Fibroblast of mammary gland (primary cell): Measurements from ENCODE around the gene TMEM44.
A peak's percentile ranks its signal among the peaks of the same experiment; 100 is the strongest.

Source experiments
- DNase-seq: peaks from one replicate; pipeline ENCODE4 v3.0.0-alpha.2; 2010; ENCODE audit warnings: low read depth
- H3K4me3 ChIP-seq: 2 replicates; pipeline ENCODE4 v1.5.1; 2011; ENCODE audit warnings: low read depth, mild to moderate bottlenecking, low read length, moderate library complexity; ENCODE audit not compliant: control insufficient read depth
- TF ChIP-seq, protein P1 (sequence below): conservative IDR thresholded peaks from 2 replicates; pipeline ENCODE4 v1.5.1; 2011; ENCODE audit warnings: low read depth, low read length, inconsistent platforms; ENCODE audit not compliant: control insufficient read depth, insufficient read depth

The TMEM44 gene

GRCh38 chr3:194584866-194585265, 48.4 kb downstream of the TMEM44 start:
- DNase-seq = peak; percentile 86
- H3K4me3 ChIP-seq = peak overlapping the region; percentile 96
- TF ChIP-seq, protein P1, sequence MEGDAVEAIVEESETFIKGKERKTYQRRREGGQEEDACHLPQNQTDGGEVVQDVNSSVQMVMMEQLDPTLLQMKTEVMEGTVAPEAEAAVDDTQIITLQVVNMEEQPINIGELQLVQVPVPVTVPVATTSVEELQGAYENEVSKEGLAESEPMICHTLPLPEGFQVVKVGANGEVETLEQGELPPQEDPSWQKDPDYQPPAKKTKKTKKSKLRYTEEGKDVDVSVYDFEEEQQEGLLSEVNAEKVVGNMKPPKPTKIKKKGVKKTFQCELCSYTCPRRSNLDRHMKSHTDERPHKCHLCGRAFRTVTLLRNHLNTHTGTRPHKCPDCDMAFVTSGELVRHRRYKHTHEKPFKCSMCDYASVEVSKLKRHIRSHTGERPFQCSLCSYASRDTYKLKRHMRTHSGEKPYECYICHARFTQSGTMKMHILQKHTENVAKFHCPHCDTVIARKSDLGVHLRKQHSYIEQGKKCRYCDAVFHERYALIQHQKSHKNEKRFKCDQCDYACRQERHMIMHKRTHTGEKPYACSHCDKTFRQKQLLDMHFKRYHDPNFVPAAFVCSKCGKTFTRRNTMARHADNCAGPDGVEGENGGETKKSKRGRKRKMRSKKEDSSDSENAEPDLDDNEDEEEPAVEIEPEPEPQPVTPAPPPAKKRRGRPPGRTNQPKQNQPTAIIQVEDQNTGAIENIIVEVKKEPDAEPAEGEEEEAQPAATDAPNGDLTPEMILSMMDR = no peak

GRCh38 chr3:194584320-194584776, 48.9 kb downstream of the TMEM44 start:
- TF ChIP-seq, protein P1 = no peak
- peak overlapping the region; percentile 96 for H3K4me3 ChIP-seq
- DNase-seq = peak; percentile 25

- TF ChIP-seq, protein P1 = no peak
- no peak for DNase-seq
- H3K4me3 ChIP-seq = no peak overlapping the region
Observed at GRCh38 chr3:194582196-194582905, 50.9 kb downstream of the TMEM44 start.

DNA sequence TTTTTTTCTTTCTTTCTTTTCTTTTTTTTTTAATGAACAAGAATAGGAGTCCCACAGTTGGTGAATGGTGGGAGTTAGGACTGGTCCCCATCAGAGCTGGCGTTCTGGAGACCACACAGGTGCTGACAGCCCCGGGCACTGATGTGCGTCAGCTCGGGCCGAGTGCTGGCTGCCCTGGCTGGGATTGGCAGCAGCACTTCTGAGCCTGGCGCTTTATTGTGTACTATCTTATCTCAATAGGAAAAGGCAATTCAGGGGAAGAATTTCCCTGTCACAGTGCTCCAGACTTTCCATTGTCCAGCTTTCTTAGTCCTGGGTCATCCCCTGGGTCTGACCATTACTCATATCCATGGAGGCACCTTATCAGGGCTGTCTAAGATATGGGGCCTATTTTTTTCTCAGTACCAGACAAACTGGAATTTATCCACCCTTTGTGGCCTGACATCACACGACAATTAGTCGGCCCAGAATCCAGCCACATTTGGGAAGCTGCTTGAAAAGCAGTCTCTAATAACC, 54.1 kb downstream of the TMEM44 start:
- DNase-seq = no peak
- TF ChIP-seq, protein P1 = no peak
- no peak overlapping the region for H3K4me3 ChIP-seq

GRCh38 chr3:194577986-194578905, 55.0 kb downstream of the TMEM44 start:
- TF ChIP-seq, protein P1 = no peak
- DNase-seq = peak; percentile 96
- no peak overlapping the region for H3K4me3 ChIP-seq

DNA sequence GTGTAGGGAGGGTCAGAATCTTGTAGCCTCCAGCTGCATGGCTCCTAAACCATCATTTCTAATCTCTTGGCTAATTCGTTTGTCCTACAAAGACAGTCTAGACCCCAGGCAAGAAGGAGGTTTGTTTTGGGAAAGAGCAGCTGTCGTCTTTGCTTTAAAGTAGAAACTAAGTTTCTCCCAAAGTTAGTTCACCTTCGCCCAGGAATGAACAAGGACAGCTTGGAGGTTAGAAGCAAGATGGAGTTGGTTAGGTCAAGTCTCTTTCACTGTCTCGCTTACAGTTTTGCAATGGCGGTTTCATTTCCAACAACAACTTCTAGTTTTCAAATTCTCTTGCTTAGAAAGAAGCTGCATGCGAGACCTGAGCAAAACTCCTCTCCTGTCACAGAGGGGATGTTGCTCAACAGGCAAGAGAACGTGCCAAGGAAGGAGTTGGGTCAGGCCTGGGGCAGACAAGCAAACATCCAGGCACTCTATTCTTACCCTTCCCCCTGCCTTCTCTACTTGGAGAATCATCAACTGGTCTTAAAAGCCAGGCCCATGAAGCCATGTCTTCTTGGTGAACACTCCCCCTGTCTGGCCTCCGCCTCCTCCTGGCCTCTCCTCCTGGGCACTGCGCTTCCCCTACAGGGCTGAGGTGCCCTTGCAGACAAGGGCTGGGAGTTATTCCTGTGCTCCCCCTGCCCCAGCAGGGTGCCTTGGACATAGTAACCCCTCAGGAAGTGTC, 57.6 kb downstream of the TMEM44 start:
- H3K4me3 ChIP-seq = no peak overlapping the region
- DNase-seq = peak; percentile 96
- TF ChIP-seq, protein P1 = peak; percentile 31
